Lower lobe of right lung (tissue), 2 donors: ENCODE data around the gene IMPDH1. TPM values are rescaled to one million over a fixed set of nuclear protein-coding genes. Genes with fewer than 3 reads are reported as not detected.

Experiments used
- ATAC-seq, 2 donors: fragments of 200-7000 bp; cut with Tn5 transposase; one replicate each; pipeline ENCODE4 v1.9.1; 2020 to 2022; ENCODE audit warnings: mild to moderate bottlenecking in 2 of 2, moderate library complexity in 2 of 2
- DNase-seq: peaks from one replicate; pipeline ENCODE4 v3.0.0-alpha.2; 2020
- H3K27ac ChIP-seq: fragments of 200-600 bp; one replicate; pipeline ENCODE4 v1.8.0; 2022
- H3K27me3 ChIP-seq: fragments of 200-600 bp; one replicate; pipeline ENCODE4 v1.8.0; 2022; ENCODE audit warnings: low read depth
- H3K36me3 ChIP-seq: fragments of 200-600 bp; one replicate; pipeline ENCODE4 v1.8.0; 2022; ENCODE audit warnings: mild to moderate bottlenecking
- H3K4me1 ChIP-seq: fragments of 200-600 bp; one replicate; pipeline ENCODE4 v1.8.0; 2022
- H3K4me3 ChIP-seq: fragments of 200-600 bp; one replicate; pipeline ENCODE4 v1.8.0; 2022; ENCODE audit warnings: mild to moderate bottlenecking
- H3K9me3 ChIP-seq: fragments of 200-600 bp; one replicate; pipeline ENCODE4 v1.8.0; 2022
- CTCF ChIP-seq: fragments of 200-600 bp; IDR thresholded peaks from one replicate; pipeline ENCODE4 v1.8.0; 2022; ENCODE audit warnings: antibody characterized with exemption, mild to moderate bottlenecking
- intact Hi-C: fragments of 100-400 bp; cut with DNase I; formaldehyde crosslinking; loops from one replicate; pipeline ENCODE4 v1.11.0; 2022
- total RNA-seq: library from RNA; stranded (reverse); fragmentation: NEBNext Ultra II Directional; extraction: Animal tissue kit (Norgen Biotek cat#: 25700); gene quantifications from one replicate; pipeline ENCODE4 v1.2.1, GENCODE V29; 2021
- donor health status: DM: no; HTN: yes; CAD: no; lungs with severe emphysema.

The IMPDH1 gene
- total RNA-seq, 1 donor from 2014 or later: 93.4 TPM

GRCh38 chr7:128391805-128392204 lies 18.0 kb downstream of the IMPDH1 start:
- H3K9me3 ChIP-seq: no peaks in the 10 kb centered on the region
- H3K36me3 ChIP-seq: peaks cover 55% of the 10 kb centered on the region
- no peak for DNase-seq
- H3K4me3 ChIP-seq: no peak overlapping the region
- H3K27ac ChIP-seq: no peak overlapping the region
- TF ChIP-seq CTCF: no peak
- no peak for ATAC-seq
- H3K27me3 ChIP-seq: peaks cover 12% of the 10 kb centered on the region
- peaks cover 4% of the 10 kb centered on the region for H3K4me1 ChIP-seq
- intact Hi-C loops: no loop called here

DNA sequence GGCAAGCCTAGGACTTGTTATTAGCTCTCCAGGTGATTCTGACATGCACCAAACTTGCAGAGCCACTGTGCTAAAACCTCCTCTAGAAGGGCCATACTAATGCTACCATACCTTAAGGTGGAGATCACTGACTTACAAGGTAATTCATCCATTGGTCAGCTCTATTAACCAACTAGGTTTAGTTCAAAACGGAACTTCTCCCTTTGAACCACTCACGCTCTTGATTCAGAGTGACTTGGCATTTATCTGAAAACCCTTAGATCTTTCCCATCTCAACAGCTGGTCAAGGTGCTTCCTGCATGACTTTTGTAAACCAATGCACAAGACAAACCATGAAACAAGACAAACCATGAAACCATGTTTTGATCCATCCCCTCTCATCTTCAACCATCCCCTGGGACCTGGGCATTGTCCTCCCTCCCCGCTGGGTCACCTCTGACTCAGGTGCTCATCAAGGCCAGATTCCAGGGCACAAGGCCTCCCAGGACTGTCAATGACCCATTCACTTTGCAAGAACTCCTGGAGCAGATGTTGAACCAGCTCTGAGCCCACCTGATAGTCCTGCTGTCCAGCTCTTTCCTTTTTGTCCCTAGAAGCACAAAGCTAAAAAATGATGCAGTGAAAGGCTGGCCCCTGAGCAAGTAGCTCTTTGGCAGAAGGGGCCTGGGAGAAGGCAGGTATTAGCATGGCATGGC lies 18.8 kb downstream of the IMPDH1 start:
- no peak overlapping the region for H3K4me3 ChIP-seq
- no peak for TF ChIP-seq CTCF
- intact Hi-C loops: no loop called here
- no peaks in the 10 kb centered on the region for H3K9me3 ChIP-seq
- DNase-seq (no peak), ATAC-seq (no peak)
- no peak overlapping the region for H3K27ac ChIP-seq
- peaks cover 4% of the 10 kb centered on the region for H3K4me1 ChIP-seq
- H3K27me3 ChIP-seq: peaks cover 12% of the 10 kb centered on the region
- H3K36me3 ChIP-seq: peaks cover 47% of the 10 kb centered on the region

- DNase-seq (no peak), ATAC-seq (no peak)
- intact Hi-C loops: no loop called here
- Histone ChIP-seq H3K4me1 (peaks cover 4% of the 10 kb centered on the region), H3K4me3 (no peak overlapping the region), H3K9me3 (no peaks in the 10 kb centered on the region), H3K36me3 (peaks cover 34% of the 10 kb centered on the region), H3K27me3 (peaks cover 12% of the 10 kb centered on the region), H3K27ac (no peak overlapping the region)
- no peak for TF ChIP-seq CTCF
Observed at GRCh38 chr7:128389618-128390329, 20.0 kb downstream of the IMPDH1 start.

GRCh38 chr7:128389085-128389617 lies 20.6 kb downstream of the IMPDH1 start:
- peaks cover 4% of the 10 kb centered on the region for H3K4me1 ChIP-seq
- H3K36me3 ChIP-seq: peaks cover 28% of the 10 kb centered on the region
- peaks cover 12% of the 10 kb centered on the region for H3K27me3 ChIP-seq
- TF ChIP-seq CTCF: no peak
- ATAC-seq (no peak), DNase-seq (no peak)
- H3K9me3 ChIP-seq: no peaks in the 10 kb centered on the region
- intact Hi-C loops: no loop called here
- H3K27ac ChIP-seq: no peak overlapping the region
- no peak overlapping the region for H3K4me3 ChIP-seq

DNA sequence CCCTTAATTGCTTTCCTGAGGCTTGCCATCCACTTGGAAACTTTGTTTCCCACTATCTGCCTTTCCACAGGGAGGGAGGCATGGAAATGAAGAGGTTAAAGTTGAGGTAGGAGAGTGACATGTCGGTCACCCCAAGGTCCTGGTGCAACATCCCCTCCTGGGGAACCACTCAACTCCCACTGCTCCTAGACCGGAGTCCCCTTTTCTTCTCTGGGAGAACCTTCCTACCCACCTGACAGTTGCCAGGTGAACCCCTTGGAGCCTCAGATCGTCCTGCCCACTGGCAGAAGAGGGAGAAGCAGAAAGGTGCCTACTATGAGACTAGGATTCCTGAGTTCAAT lies 21.7 kb downstream of the IMPDH1 start:
- no peak for ATAC-seq
- intact Hi-C loops: no loop called here
- Histone ChIP-seq H3K36me3 (peaks cover 18% of the 10 kb centered on the region), H3K27ac (no peak overlapping the region), H3K4me3 (no peak overlapping the region), H3K4me1 (peaks cover 4% of the 10 kb centered on the region), H3K27me3 (peaks cover 12% of the 10 kb centered on the region), H3K9me3 (no peaks in the 10 kb centered on the region)
- TF ChIP-seq CTCF: no peak
- DNase-seq: no peak
